Sigmoid colon (tissue), 7 donors: ENCODE results near the gene GBF1. TPM values are rescaled to one million over a fixed set of nuclear protein-coding genes. Genes with fewer than 3 reads are reported as not detected.

Experiments
- DNase-seq: peaks from one replicate; pipeline ENCODE4 v3.0.0-alpha.2; 2019
- H3K27ac ChIP-seq, 4 donors: fragments of 200-600 bp; sonication (generic); one replicate each; pipeline ENCODE4 v1.5.1; 2016 to 2019; ENCODE audit warnings: mild to moderate bottlenecking in 1 of 4
- H3K27me3 ChIP-seq, 3 donors: fragments of 200-600 bp; sonication (generic); one replicate each; pipeline ENCODE4 v1.5.1; 2019; ENCODE audit warnings: mild to moderate bottlenecking in 1 of 3
- H3K36me3 ChIP-seq, 4 donors: fragments of 200-600 bp; sonication (generic); one replicate each; pipeline ENCODE4 v1.5.1; 2016 to 2019
- H3K4me1 ChIP-seq, 4 donors: fragments of 200-600 bp; sonication (generic); one replicate each; pipeline ENCODE4 v1.5.1; 2017 to 2019
- H3K4me3 ChIP-seq, 4 donors: fragments of 200-600 bp; sonication (generic); one replicate each; pipeline ENCODE4 v1.5.1; 2017 to 2019; ENCODE audit warnings: mild to moderate bottlenecking in 2 of 4, moderate library complexity in 1 of 4
- H3K9me3 ChIP-seq, 4 donors: fragments of 200-600 bp in 3 of 4; sonication (generic) in 3 of 4; one replicate each; pipeline versions ENCODE4 v1.5.1 to v1.6.1; 2013 to 2019
- CTCF ChIP-seq, 4 experiments: fragments of 450-650 bp in 3 of 4; fragments of 200-600 bp in 1 of 4; IDR thresholded peaks; one replicate each; pipeline ENCODE4 v1.5.1; 2016 to 2019; ENCODE audit warnings: antibody characterized with exemption in 4 of 4, mild to moderate bottlenecking in 3 of 4, moderate library complexity in 2 of 4
- EP300 ChIP-seq, 4 donors: sonication (generic); formaldehyde crosslinking; IDR thresholded peaks; one replicate each; pipeline ENCODE4 v1.6.1; 2017; ENCODE audit warnings: antibody characterized with exemption in 4 of 4
- POLR2A ChIP-seq, 2 donors: fragments of 450-650 bp; IDR thresholded peaks; one replicate each; pipeline ENCODE4 v1.6.1; 2016; ENCODE audit warnings: antibody characterized with exemption in 2 of 2, mild to moderate bottlenecking in 2 of 2, moderate library complexity in 2 of 2
- POLR2AphosphoS5 ChIP-seq, 4 donors: sonication (generic); formaldehyde crosslinking; IDR thresholded peaks; one replicate each; pipeline ENCODE4 v1.6.1; 2017; ENCODE audit warnings: antibody characterized with exemption in 4 of 4
- WGBS, 2 donors: extraction: QIAGEN DNeasy Blood & Tissue Kit; methylation state at CpG; one replicate each; pipeline ENCODE4 v1.1.7; 2013; 5-methylcytosine and 5-hydroxymethylcytosine counted together
- intact Hi-C: fragments of 100-400 bp; cut with DNase I; formaldehyde crosslinking; loops from one replicate; pipeline ENCODE4 v1.15.1; 2023
- polyA plus RNA-seq, 3 donors: library from polyadenylated mRNA; stranded (reverse); fragments of 200-250 nt; gene quantifications; one replicate each; pipeline ENCODE4 v1.2.3, GENCODE V29; 2013
- total RNA-seq, 4 donors: library from RNA; depleted of rRNA; stranded (reverse); fragments of >200 nt; gene quantifications; one replicate each; pipeline ENCODE4 v1.1.0, GENCODE V29; 2016
- donor health status: healthy with polysubstance abuse.
- donor health status: Bipolar disorder and iron deficiency.
- donor health status: healthy.

GBF1 gene
- total and polyA plus RNA-seq, 7 donors, result 8.4 to 38.2 (median 18.5) TPM

GRCh38 chr10:102240467-102241031 lies 4.8 kb upstream of the GBF1 start:
- Histone ChIP-seq H3K27ac (peak overlapping the region in 1 of 4 donors; percentile 38), H3K9me3 (no peaks in the 10 kb centered on the region)
- WGBS, 2 donors, result 20 to 24% methylated on average over 39 of the region's 39 CpGs

GRCh38 chr10:102241032-102241443 lies 4.3 kb upstream of the GBF1 start:
- WGBS, 2 donors, result 1 to 2% methylated on average over 20 of the region's 20 CpGs
- peak; percentile 73 for DNase-seq
- intact Hi-C loops, result loop anchor here (5.0 kb wide), 1 partner anchor 186 kb away; no protein-coding TSS in a partner anchor
- Histone ChIP-seq H3K4me3 (peak overlapping the region; percentile 31 to 63 (median 54)), H3K27me3 (peaks cover 0 to 14% (median 0%) of the 10 kb centered on the region in 3 donors), H3K36me3 (no peaks in the 10 kb centered on the region), H3K4me1 (peaks cover 0 to 31% (median 29%) of the 10 kb centered on the region in 4 donors), H3K9me3 (no peaks in the 10 kb centered on the region), H3K27ac (peak overlapping the region in 2 of 4 donors; percentile 18 to 38)
- TF ChIP-seq POLR2AphosphoS5 (IDR thresholded peaks at IDR 0.05), result no peak

More at GRCh38 chr10:102240467-102241031, 4.8 kb upstream of the GBF1 start:
- Histone ChIP-seq H3K36me3 (no peaks in the 10 kb centered on the region), H3K4me1 (peaks cover 0 to 31% (median 28%) of the 10 kb centered on the region in 4 donors), H3K27me3 (peaks cover 0 to 18% (median 0%) of the 10 kb centered on the region in 3 donors), H3K4me3 (peak overlapping the region; percentile 31 to 63 (median 54))
- no peak for TF ChIP-seq POLR2AphosphoS5 (IDR thresholded peaks at IDR 0.05)
- TF ChIP-seq CTCF (IDR thresholded peaks at IDR 0.05), result no peak
- no peak for TF ChIP-seq POLR2A (IDR thresholded peaks at IDR 0.05)
- TF ChIP-seq EP300 (IDR thresholded peaks at IDR 0.05), result no peak
- intact Hi-C loops, result loop anchor here (5.0 kb wide), 1 partner anchor 187 kb away; no protein-coding TSS in a partner anchor
- no peak for DNase-seq

GRCh38 chr10:102241444-102242117 lies 3.8 kb upstream of the GBF1 start, which contains the start of gene PITX3:
Gene PITX3 (minus strand): TSS chr10:102241512. CDS start chr10:102232080, 9,432 bp downstream.
- Histone ChIP-seq H3K9me3 (no peaks in the 10 kb centered on the region), H3K27ac (peak within 1 kb of the TSS in 2 of 4 donors; percentile 18 to 38), H3K4me3 (peak within 1 kb of the TSS; percentile 31 to 63 (median 54)), H3K4me1 (peaks cover 0 to 37% (median 35%) of the 10 kb centered on the region in 4 donors), H3K27me3 (peaks cover 0 to 8% (median 0%) of the 10 kb centered on the region in 3 donors), H3K36me3 (no peaks in the 10 kb centered on the region)
- DNase-seq, result peak; percentile 96
- WGBS, 2 donors, result 1% methylated on average over 57 of the region's 57 CpGs
- intact Hi-C loops, result loop anchor here (5.0 kb wide), 1 partner anchor 186 kb away; no protein-coding TSS in a partner anchor
- TF ChIP-seq CTCF (IDR thresholded peaks at IDR 0.05) (no peak), POLR2AphosphoS5 (IDR thresholded peaks at IDR 0.05) (peak in 1 of 4 donors; percentile 40)

GRCh38 chr10:102242118-102242485 lies 3.2 kb upstream of the GBF1 start:
- Histone ChIP-seq H3K27ac (peak overlapping the region in 1 of 4 donors; percentile 38), H3K4me3 (peak overlapping the region; percentile 31 to 63 (median 54)), H3K27me3 (peaks cover 0 to 4% (median 0%) of the 10 kb centered on the region in 3 donors), H3K9me3 (no peaks in the 10 kb centered on the region), H3K36me3 (no peaks in the 10 kb centered on the region), H3K4me1 (peaks cover 0 to 42% (median 40%) of the 10 kb centered on the region in 4 donors)
- DNase-seq, result no peak
- intact Hi-C loops, result loop anchor here (5.0 kb wide), 1 partner anchor 185 kb away; no protein-coding TSS in a partner anchor
- 13 to 25% methylated on average over 7 of the region's 7 CpGs for WGBS, 2 donors
- no peak for TF ChIP-seq POLR2A (IDR thresholded peaks at IDR 0.05)
- TF ChIP-seq EP300 (IDR thresholded peaks at IDR 0.05), result no peak
- no peak for TF ChIP-seq CTCF (IDR thresholded peaks at IDR 0.05)
- TF ChIP-seq POLR2AphosphoS5 (IDR thresholded peaks at IDR 0.05), result no peak

- 83 to 84% methylated on average over 2 of the region's 2 CpGs for WGBS, 2 donors
- Histone ChIP-seq H3K27ac (no peak overlapping the region), H3K4me1 (peaks cover 0 to 54% (median 50%) of the 10 kb centered on the region in 4 donors), H3K4me3 (no peak overlapping the region), H3K27me3 (no peaks in the 10 kb centered on the region), H3K9me3 (no peaks in the 10 kb centered on the region), H3K36me3 (no peaks in the 10 kb centered on the region)
- intact Hi-C loops, result loop anchor here (5.0 kb wide), 1 partner anchor 184 kb away; no protein-coding TSS in a partner anchor
- TF ChIP-seq POLR2AphosphoS5 (IDR thresholded peaks at IDR 0.05) (no peak), POLR2A (IDR thresholded peaks at IDR 0.05) (no peak), CTCF (IDR thresholded peaks at IDR 0.05) (no peak), EP300 (IDR thresholded peaks at IDR 0.05) (no peak)
- DNase-seq, result no peak
Observed at GRCh38 chr10:102243309-102243708, 2.0 kb upstream of the GBF1 start.
